Posterior vena cava (tissue), 2 donors: Measurements from ENCODE around the gene NELFB. TPM values are rescaled to one million over a fixed set of nuclear protein-coding genes. Genes with fewer than 3 reads are reported as not detected.
"Not testable (repeated sequence)": the region's sequence is repeated elsewhere in the genome, so short reads cannot be mapped to it uniquely, and the experiment has no call there.

ENCODE experiments used
- DNase-seq: peaks from one replicate; pipeline ENCODE4 v3.0.0-alpha.2; 2020; ENCODE audit warnings: low spot score
- intact Hi-C, 2 donors: fragments of 100-400 bp; cut with DNase I; formaldehyde crosslinking; loops; one replicate each; pipeline versions ENCODE4 v1.14.1 to v1.14.2; 2022 to 2023
- total RNA-seq, 2 donors: library from RNA; stranded (reverse); fragmentation: NEBNext Ultra II Directional; extraction: Animal tissue kit (Norgen Biotek cat#: 25700); gene quantifications; one replicate each; pipeline ENCODE4 v1.2.1, GENCODE V29; 2021
- donor health status: DM: yes; HTN: yes; CAD: no.
- donor health status: DM: yes; HTN: yes; CAD: no.

Gene NELFB
- total RNA-seq, 2 donors from 2014 or later, result 33.3 to 36.7 TPM

DNA sequence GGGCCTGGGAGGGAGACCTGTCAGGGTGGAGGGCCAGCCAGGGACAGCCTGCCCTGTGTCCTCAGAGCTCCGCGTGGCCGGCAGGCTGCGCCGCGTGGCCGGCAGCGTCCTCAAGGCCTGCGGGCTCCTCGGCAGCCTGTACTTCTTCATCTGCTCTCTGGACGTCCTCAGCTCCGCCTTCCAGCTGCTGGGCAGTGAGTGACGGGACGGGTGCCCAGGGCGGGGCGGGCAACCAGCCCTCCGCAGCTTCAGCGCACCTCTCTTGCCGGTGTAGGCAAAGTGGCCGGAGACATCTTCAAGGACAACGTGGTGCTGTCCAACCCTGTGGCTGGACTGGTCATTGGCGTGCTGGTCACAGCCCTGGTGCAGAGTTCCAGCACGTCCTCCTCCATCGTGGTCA is 22.6 kb upstream of the NELFB start:
- no peak for DNase-seq
- intact Hi-C loops, result no loop called here

DNA sequence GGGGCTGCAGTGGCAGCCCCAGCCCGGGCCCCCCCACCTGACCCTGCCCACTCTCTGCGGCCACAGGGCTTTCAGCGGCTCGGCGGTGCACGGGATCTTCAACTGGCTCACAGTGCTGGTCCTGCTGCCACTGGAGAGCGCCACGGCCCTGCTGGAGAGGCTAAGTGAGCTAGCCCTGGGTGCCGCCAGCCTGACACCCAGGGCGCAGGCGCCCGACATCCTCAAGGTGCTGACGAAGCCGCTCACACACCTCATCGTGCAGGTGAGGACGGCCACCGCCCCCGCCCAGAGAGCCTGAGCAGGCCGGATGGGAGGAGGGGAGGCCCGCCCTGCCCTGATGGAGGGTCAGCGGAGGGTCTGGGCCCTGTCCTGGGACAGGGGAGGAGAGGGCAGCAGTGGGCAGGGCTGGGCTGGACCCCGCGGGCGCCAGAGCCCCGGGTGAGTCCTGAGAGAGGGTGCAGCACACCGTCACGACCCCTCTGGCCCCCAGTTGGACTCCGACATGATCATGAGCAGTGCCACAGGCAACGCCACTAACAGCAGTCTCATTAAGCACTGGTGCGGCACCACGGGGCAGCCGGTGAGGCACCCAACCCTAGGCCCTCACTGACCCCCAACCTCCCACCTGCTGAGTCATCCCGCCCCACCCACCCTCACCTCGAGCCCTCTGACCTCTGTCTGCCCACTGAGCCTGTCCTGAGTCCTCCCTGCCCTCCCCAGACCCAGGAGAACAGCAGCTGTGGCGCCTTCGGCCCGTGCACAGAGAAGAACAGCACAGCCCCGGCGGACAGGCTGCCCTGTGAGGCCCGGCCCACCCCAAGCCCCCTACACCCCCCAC is 21.8 kb upstream of the NELFB start:
- no peak for DNase-seq
- intact Hi-C loops, result no loop called here

DNA sequence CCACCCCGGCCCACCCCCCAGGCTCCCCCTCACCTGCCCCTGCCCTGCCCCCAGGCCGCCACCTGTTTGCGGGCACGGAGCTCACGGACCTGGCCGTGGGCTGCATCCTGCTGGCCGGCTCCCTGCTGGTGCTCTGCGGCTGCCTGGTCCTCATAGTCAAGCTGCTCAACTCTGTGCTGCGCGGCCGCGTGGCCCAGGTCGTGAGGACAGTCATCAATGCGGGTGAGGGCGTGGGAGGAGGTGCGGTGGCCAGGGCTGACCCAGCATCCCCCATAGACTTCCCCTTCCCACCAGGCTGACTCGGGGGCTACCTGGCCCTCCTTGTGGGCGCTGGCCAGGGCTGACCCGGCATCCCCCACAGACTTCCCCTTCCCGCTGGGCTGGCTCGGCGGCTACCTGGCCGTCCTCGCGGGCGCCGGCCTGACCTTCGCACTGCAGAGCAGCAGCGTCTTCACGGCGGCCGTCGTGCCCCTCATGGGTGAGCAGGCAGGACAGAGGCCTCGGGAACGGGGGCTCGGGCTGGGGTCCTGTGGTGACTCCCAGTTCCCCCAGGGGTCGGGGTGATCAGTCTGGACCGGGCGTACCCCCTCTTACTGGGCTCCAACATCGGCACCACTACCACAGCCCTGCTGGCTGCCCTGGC is 21.0 kb upstream of the NELFB start:
- DNase-seq, result no peak
- intact Hi-C loops, result no loop called here

DNA sequence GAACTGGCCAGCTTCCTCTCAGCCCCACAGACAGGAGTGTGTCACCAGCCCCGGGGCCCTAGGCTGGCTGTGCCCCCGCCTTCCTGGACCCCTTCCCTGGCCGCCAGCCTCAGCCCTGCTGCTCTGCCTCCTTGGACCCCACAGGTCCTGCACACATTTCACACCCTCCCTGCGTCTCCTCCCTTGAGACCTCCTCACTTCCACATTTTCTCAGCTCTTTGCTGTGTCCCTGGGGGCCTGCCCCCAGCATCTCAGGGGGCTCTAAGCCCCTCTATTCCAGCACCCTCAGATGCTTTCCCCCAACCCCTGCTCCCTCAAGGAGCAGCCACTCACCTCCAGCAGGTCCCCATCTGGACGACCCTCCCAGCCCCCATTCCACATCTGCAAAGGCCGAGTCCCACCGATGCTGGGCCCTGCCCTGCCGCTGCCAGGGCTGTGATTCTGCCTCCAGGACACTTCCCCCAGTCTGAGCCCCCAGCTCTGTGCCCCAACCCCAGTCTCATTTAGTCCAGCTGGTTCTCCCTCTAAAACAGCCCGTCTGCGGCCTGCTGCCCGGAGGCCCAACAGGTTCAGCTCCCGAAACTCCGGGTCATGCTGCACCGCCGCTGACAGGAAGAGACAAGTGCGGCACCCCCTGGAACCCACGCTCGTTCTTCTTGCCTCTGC is 20.2 kb upstream of the NELFB start:
- intact Hi-C loops, result no loop called here
- DNase-seq, result no peak

DNA sequence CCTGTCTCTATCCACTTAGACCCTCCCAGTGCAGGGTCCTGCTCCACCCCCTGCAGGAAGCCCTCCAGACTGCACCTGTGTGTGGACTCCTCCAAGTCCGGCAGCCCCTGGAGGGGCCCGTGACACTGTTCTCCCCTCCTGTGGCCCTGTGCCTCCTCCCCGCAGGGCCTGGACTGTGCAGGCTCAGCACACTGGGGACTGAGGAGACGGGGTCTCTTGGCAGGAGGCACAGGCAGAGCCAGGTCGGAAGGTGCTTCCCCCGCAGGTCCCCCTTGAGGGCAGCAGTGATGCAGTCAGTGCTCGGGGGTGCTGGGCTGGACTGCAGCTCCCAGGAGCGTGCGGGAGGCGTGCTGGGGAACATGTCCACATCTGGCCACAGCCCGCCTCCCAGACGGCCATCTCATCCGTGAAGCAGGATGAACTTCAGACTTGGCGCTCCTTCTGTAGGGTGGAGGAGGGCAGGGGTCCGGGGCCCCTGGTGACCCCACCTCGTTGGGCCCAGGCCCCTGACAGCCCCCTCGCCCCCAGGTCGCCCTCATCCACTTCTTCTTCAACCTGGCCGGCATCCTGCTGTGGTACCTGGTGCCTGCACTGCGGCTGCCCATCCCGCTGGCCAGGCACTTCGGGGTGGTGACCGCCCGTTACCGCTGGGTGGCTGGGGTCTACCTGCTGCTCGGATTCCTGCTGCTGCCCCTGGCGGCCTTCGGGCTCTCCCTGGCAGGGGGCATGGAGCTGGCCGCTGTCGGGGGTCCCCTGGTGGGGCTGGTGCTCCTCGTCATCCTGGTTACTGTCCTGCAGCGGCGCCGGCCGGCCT is 19.5 kb upstream of the NELFB start:
- intact Hi-C loops, result no loop called here
- no peak for DNase-seq

DNA sequence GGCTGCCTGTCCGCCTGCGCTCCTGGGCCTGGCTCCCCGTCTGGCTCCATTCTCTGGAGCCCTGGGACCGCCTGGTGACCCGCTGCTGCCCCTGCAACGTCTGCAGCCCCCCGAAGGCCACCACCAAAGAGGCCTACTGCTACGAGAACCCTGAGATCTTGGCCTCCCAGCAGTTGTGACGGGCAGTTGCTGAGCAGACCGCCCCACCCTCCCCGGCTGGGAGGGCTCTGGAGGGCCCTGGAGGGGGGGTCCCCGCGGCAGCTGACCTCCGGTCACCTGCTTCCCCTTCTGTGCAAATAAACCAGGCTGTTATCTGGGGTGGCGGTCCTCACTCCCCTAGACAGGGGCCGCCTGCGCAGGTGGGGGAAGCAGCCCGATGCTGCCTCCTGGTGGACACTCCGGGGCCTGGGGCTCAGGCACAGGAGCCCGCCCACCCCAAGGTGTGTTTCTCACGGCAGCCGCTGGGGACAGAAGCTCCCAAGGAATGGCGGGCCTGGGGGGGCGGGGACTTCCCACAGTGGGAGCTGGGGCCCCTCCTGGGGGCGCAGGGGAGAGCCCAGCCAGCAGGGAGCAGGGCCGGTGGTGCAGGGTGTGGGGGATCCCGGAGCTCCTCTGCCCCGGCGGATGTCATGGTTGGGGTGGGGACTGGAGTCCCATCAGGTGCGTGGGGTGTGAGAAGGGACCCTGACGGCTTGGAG is 18.7 kb upstream of the NELFB start:
- DNase-seq, result peak; percentile 95

DNA sequence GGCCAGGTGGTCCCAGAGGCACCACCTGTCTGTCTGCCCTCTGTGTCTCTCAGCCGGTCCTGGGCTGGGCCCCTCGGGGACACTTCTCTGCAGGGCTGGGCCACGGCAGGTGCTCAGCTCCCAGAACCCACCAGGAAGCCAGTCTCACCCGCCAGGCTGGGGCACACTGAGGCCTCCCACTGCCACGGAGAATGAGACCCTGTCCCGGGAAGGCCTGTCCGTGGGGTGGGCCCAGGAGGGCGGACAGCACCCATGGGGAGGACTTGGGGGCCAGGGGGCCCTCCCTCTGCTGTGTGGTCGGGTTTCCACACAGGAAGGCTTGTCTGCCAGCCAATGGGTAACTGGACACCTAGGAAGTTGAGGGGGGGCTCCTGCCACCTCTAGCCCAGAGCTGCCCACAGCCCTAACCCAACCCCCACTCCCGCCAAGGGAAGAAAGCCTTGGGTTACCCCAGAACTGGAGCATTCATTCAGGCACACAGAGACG is 18.1 kb upstream of the NELFB start:
- no peak for DNase-seq
- intact Hi-C loops, result no loop called here

More for the DNA sequence above, 18.7 kb upstream of the NELFB start:
- intact Hi-C loops, result no loop called here

DNA sequence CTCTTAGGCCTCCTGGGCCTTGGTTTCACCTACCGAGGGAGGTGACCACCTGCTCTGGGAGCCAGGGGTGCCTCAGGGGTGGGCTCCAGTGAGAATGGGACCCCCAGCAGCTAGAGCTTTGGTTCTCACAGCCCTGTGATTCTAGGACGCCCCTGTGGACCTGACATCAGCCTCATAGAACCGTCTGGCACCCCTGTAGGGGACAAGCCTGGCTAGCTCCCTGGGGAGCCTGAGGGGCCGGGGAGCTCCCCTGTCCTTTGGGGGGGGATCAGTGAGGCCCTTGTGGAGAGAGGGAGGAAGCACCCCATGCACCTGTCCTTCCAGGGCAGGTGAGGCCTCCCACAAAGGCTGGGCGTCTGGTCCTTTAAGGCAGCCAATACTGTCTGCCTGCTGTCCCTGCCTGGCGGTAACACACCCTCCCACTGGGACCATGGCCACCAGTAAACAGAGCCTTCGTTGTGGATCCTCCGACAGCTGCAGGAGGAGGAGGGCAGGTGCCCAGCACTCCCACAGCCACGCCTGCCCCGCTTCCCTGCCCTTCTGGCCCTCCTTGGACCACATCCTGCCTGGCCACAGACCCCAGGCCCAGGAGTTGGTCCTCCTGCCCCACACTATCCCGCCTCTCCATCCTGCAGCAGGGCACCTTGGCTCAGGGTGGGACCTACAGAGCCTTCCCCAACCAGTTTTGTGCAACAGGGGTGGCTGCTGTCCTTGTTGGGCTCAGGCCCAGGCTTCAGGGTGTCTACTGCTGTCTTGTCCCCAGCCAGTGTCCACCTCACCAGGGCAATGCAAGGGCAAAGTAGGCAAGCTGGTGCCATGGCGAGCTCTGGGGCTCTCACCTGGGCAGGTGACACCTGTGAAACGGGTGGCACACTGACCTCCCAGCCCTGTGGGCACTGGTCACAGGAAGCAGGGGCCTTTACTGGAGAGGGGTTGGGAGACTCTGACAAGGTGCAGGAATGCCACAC is 17.1 kb upstream of the NELFB start:
- intact Hi-C loops, result no loop called here

DNA sequence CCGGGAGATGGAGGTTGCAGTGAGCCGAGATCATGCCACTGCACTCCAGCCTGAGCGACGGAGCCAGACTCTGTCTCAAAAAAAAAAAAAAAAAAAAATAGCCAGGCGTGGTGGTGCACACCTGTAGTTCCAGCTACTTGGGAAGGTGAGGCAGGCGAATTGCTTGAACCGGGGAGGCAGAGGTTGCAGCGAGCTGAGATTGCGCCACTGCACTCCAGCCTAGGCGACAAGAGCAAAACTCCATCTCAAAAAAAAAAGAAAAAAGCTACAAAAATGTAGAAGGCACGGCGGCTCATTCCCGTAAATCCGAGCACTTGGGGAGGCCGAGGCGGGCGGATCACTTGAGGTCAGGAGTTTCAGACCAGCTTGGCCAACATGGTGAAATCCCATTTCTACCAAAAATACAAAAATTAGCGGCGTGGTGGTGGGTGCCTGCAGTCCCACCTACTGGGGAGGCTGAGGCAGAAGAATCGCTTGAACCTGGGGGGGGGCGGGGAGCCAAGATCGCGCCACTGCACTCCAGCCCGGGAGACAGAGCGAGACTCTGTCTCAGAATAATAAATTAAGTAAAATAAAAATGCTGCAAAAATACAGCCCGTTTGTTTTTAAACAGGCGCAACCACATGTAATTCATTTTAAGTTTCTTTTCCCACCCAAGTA is 15.5 kb upstream of the NELFB start:
- intact Hi-C loops, DNase-seq: not testable (repeated sequence)

More for the DNA sequence above, 17.1 kb upstream of the NELFB start:
- no peak for DNase-seq

DNA sequence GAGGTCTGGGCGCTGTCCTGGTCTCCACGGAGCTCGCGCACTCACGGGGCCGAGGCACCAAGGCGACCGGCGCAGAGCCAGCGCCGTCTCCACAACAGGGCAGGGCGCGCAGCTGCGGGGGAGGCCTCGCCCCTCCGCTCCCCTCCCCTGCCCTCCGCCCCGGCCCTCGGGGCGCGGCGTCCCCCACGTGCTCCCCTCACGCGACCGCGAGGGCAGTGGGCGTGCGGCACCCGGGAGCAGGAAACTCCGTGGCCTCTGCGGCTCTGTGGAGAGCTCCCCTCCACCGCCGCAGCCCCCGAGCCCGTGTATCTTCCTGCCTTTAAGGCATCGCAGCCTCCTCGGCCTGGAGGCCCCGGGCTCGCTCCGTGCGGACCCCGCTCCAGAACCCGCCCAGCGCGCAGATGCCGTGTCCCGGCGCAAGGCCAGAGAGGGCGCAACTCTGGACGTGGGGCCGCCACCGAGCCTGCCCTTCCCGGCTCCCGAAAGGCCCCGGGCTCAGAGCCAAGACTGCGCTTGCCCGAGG is 14.7 kb upstream of the NELFB start:
- intact Hi-C loops, result no loop called here
- peak; percentile 93 for DNase-seq

DNA sequence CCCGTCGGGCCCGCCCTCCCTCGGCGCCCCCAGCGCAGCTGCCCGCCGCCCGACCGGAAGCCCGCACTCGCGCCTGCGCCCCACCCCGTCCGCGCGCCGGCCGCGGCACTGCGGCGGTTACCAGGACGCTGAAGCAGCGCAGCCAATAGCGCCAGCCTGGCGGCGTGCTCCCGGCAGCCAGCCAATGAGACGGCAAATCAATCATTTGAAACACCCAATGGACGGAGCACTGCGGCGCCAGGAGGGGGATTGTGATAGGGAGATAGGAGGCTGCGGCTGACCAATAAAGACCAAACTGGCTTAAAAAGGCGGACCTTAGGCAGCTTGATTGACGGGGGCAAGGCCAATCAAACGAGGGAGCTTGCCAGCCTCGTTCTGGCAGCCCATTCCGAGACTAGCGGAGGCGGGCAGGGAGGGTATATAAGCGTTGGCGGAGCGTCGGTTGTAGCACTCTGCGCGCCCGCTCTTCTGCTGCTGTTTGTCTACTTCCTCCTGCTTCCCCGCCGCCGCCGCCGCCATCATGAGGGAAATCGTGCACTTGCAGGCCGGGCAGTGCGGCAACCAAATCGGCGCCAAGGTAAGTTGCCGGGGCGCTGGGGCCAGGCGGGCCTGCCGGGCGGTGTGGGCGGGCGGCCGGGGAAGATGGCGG is 14.2 kb upstream of the NELFB start, which contains the start of gene TUBB4B:
TUBB4B (plus strand) TSS at position 447 of the 649 bp plus-strand sequence; CDS start at position 521, 74 bp downstream.
- peak; percentile 100 for DNase-seq
- intact Hi-C loops, result no loop called here

DNA sequence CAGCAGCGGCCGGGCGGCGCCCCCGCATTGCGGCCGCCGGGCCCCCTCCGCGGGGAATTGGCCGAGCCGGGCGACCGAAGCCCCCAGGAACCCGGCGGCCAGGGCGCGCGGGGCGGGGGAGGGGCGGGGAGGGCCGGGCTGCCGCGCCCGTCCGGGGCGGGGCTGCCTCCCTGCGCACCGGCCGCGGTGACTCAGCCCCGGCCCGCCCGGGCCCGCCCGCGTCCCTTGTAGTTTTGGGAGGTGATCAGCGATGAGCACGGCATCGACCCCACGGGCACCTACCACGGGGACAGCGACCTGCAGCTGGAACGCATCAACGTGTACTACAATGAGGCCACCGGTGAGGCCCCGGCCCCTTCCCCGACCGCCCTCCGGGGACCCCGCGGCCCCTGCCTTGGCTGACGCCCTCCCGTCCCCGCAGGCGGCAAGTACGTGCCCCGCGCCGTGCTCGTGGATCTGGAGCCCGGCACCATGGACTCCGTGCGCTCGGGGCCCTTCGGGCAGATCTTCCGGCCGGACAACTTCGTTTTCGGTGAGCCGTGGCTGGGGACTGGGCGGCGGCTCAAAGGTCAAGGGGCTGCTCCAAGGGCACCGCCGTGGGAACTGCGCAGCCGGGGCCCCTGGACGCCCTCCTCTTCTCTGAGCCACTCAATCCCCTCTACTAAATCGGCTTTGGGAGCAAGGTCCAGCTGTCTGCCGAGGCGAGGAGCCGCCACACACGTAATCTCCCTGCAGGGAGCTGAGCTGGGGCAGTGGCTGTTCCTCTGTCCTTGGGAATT is 13.4 kb upstream of the NELFB start:
- DNase-seq, result peak; percentile 93
- intact Hi-C loops, result no loop called here

DNA sequence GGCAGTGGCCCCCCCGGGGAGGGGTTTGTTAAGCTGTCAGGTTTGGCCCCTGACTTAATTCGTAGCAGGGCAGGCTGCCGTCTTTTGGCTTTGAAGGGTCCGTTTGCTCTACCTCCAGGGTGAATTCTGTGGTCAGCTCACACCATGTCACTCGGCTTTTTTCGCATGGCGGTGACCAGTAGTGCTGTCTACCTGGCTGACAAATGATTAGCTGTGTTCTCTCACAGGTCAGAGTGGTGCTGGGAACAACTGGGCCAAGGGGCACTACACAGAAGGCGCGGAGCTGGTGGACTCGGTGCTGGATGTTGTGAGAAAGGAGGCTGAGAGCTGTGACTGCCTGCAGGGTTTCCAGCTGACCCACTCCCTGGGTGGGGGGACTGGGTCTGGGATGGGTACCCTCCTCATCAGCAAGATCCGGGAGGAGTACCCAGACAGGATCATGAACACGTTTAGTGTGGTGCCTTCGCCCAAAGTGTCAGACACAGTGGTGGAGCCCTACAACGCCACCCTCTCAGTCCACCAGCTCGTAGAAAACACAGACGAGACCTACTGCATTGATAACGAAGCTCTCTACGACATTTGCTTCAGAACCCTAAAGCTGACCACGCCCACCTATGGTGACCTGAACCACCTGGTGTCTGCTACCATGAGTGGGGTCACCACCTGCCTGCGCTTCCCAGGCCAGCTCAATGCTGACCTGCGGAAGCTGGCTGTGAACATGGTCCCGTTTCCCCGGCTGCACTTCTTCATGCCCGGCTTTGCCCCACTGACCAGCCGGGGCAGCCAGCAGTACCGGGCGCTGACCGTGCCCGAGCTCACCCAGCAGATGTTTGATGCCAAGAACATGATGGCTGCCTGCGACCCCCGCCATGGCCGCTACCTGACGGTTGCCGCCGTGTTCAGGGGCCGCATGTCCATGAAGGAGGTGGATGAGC is 12.6 kb upstream of the NELFB start:
- DNase-seq, result no peak
- intact Hi-C loops, result no loop called here

DNA sequence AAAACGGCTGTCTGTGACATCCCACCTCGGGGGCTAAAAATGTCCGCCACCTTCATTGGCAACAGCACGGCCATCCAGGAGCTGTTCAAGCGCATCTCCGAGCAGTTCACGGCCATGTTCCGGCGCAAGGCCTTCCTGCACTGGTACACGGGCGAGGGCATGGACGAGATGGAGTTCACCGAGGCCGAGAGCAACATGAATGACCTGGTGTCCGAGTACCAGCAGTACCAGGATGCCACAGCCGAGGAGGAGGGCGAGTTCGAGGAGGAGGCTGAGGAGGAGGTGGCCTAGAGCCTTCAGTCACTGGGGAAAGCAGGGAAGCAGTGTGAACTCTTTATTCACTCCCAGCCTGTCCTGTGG is 11.9 kb upstream of the NELFB start:
- intact Hi-C loops, DNase-seq: not testable (repeated sequence)
